Renal pelvis (tissue), 4 donors: Measurements from ENCODE around the gene CTSS. TPM values are rescaled to one million over a fixed set of nuclear protein-coding genes. Genes with fewer than 3 reads are reported as not detected.
"Not testable (repeated sequence)": the region's sequence is repeated elsewhere in the genome, so short reads cannot be mapped to it uniquely, and the experiment has no call there.

Experiments
- DNase-seq: peaks from one replicate; pipeline ENCODE4 v3.0.0-alpha.2; 2013
- polyA plus RNA-seq, 3 donors: library from polyadenylated mRNA; unstranded; fragments of 120-200 nt; gene quantifications; one replicate each; pipeline ENCODE4 v1.2.1, GENCODE V29; 2013; ENCODE audit not compliant: insufficient read length in 3 of 3

Gene CTSS
- polyA plus RNA-seq, 3 donors = 7.4 to 11.2 (median 11.0) TPM

DNA sequence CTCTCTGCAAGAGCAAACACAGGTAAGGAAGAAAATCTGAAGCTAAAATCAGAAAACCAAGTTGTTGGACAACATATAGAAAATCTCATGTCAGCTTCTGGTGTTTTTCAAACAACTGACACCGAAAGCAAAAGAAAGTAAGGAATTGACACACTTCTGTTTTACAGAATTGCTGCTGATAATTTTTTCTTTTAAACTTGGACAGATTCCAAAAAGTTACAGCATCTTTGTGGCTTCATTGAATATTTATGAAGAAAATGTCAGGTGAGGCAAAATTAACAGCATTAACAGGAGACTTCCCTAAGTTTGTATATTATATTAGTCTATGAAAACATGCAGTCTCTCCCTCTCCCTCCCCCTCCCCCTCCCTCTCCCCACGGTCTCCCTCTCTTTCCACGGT is 14.9 kb upstream of the CTSS start:
- no peak for DNase-seq

- DNase-seq = no peak
Measured at GRCh38 chr1:150778409-150778808, 12.8 kb upstream of the CTSS start.

DNA sequence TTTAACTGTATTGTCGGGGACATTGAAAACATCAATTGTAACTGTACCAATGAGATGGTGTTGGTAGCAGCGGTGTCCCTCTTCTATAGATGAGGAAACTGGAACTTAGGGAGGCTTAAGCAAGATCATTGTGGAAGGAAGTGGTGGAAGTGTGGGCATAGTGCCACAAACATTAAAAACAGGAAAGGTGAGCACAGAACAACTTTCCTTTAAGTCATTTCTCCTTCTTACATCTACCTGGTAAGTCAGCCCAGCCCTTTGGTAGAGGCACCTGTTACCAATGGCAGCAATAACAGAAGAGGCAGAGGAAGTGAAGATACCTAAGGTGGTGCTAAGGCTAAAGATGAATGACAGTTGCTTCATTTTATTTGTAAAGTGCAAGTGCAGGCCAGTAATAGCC is 12.0 kb upstream of the CTSS start:
- DNase-seq = no peak

DNA sequence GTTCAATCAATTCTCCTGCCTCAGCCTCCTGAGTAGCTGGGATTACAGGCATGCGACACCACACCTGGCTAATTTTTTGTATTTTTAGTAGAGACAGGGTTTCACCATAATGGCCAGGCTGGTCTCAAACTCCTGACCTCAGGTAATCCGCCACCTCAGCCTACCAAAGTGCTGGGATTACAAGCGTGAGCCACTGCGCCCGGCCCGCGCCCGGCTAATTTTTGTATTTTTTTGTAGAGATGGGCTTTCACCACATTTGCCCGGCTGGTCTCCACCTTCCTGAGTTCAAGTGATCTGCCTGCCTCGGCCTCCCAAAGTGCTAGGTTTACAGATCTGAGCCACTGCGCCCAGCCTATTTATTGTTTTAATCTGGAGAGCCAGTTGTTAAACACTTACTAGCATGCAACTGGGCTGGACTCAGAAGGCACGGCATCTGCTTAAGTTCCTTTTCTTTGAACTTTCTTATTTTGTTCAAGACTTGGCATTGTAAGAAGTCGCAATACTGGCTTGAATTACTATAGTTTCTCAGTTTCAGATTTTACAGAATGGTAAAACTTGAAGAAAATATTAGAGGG is 10.4 kb upstream of the CTSS start:
- not testable (repeated sequence) for DNase-seq

DNA sequence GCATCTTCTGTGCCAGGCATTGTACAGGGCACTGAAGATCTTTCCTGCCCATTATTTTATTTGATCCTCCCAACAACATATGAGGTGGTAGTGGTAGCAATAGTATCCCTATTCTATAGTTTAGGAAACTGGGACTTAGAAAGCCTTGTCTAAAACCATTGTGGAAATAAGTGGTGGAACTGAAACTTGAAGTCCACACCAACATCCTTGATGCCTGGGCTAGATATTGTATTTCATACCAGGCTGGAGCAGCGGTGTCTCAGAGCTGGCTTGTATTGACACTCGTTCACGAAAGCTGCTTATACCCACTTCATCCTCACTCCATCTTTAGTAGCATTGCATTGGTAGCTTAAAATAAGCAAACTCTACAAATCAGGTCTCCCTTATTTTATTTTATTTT is 9.7 kb upstream of the CTSS start:
- DNase-seq = no peak

- DNase-seq = no peak
Measured at GRCh38 chr1:150772326-150772725, 6.7 kb upstream of the CTSS start.

DNA sequence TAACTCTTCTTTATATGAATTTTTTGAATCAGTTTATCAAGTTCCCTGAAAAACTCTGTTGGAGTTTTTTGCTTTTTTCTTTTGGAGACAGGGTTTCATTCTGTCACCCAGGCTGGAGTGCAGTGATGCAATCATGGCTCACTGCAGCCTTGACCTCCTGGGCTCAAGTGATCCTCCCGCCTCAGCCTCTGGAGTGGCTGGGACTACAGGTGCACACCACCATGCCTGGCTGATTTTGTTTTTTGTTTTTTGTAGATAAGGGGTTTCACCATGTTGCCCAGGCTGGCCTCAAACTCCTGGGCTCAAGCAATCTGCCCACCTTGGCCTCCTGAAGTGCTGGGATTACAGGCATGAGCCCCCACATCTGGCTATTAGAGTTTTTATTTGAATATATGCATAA is 2.1 kb upstream of the CTSS start:
- DNase-seq = not testable (repeated sequence)

- not testable (repeated sequence) for DNase-seq
Measured at GRCh38 chr1:150765977-150766301, 361 bp upstream of the CTSS start.

GRCh38 chr1:150764617-150765101 is 919 bp downstream of the CTSS start:
- DNase-seq = no peak

DNA sequence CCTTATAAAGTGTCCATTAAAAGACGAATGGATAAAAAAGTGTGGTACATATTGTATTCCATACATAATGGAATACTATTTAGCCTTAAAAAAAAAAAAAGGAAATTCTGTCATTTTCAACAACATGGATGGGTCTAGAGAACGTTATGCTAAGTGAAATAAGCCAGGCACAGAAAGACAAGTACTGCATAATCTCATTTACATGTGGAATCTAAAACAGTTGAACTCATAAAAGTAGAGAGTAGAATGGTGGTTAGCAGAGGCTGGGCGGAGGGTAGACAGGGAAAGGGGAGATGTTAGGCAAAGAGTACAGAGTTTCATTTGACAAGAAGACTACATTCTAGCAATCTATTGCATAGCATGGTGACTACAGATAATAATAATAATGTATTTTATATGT is 2.6 kb downstream of the CTSS start:
- DNase-seq = no peak

DNA sequence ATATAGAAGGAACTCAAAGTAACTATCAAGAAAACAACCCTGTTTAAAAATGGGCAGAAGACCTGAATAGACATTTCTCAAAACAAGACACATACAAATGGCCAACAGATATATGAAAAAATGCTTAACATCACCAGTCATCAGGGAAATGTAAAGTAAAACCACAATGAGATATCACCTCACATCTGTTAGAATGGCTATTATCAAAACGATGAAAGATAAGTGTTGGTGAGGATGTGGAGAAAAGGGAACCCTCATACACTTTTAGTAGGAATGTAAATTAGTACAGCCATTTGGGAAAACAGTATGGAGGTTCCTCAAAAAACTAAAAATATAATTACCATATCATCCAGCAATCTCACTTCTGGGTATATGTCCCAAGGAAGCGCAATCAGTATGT is 3.0 kb downstream of the CTSS start:
- no peak for DNase-seq

DNA sequence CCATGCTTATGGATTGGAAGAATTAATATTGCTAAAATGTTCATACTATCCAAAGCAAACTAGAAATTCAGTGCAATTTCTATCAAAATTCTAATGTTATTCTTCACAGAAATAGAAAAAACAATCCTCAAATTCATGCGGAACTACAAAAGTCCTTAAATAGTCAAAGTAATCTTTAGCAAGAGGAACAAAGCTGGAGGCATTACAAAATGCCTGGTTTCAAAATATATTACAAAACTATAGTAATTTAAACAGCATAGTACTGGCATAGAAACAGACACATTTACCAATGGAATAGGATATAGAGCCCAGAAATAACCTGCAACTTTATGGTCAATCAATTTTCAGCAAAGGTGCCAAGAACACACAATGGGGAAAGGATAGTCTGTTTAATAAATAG is 3.8 kb downstream of the CTSS start:
- DNase-seq = no peak

GRCh38 chr1:150760013-150760412 is 5.6 kb downstream of the CTSS start:
- DNase-seq = no peak

GRCh38 chr1:150753416-150753815 is 12.2 kb downstream of the CTSS start:
- DNase-seq = no peak

GRCh38 chr1:150751443-150751842 is 14.1 kb downstream of the CTSS start:
- no peak for DNase-seq

GRCh38 chr1:150749720-150750311 is 15.8 kb downstream of the CTSS start:
- no peak for DNase-seq

DNA sequence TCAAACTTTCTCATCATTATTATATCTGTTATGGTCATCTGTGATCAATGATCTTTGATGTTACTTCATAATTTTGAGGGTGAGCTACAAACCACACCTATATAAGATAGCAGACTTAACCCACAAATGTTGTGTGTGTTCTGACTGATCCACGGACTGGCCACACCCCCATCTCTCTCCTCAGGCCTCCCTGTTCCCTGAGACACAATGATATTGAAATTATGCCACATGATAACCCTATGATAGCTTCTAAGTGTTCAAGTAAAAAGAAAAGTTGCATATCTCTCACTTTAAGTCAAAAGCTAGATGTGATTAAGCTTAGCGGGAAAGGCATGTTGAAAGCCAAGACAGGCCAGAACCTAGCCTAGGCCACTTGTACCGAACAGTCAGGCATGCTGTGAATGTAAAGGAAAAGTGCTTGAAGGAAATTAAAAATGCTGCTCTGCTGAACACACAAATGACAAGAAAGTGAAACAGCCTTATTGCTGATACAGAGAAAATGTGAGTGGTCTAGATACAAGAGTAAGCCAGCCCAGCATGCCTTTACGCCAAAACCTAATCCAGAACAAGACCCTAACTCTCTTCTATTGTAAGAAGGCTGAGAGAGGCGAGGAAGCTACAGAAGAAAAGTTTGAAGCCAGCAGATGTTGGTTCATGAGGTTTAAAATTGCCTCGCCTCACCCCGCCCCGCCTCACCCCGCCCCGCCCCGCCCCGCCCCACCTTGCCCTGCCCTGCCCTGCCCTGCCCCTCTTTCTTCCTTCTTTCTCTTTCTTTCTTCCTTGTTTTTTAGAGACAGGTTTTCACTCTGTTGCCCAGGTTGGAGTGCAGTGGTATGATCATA is 16.5 kb downstream of the CTSS start:
- no peak for DNase-seq

DNA sequence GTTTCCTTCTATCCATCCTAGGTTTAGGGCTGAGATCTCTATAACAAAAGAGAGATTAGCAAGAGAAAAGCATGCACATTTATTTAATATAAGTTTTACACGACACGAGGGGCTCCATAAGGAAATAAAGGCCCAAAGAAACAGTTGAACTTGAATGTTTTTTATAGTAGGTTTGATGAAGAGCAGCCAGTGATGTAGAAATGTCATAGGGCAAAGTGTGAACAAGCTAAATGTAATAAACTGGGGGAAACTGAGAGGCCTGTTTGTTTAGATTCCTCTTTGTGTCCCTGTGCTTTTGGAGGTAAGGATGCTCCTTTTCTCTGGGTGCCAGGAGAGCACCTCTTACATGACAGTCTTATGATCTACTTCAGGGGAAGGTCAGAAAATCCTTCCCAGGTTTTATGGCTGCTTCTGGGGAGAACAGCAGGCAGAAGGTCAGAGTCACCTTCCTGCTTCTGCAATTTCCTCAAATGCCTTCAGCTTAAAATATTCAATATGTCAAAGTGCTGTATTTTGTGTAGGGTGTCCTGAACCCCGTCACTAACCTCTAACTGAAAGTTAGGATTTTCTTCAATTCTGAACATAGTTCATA is 35.4 kb downstream of the CTSS start:
- DNase-seq = no peak

DNA sequence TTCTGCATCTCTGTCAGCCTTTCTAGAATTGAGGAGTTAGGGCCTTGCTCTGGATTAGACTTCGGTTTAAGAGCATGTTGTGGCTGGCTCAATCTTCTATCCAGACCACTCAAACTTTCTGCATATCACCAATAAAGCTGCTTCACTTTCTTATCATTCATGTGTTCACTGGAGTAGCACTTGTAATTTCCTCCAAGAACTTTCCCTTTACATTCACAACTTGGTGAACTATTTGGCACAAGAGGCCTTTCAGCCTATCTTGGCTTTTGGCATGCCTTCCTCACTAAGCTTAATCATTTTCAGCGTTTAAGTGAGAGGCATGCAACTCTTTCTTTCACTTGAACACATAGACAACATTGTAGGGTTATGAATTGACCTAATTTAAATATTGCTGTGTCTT is 41.2 kb downstream of the CTSS start:
- DNase-seq = no peak

GRCh38 chr1:150720703-150721102 is 44.9 kb downstream of the CTSS start, which contains the start of gene HORMAD1:
HORMAD1 (minus strand) TSS chr1:150720895; CDS start chr1:150719505, 1,390 bp downstream.
- no peak for DNase-seq

DNA sequence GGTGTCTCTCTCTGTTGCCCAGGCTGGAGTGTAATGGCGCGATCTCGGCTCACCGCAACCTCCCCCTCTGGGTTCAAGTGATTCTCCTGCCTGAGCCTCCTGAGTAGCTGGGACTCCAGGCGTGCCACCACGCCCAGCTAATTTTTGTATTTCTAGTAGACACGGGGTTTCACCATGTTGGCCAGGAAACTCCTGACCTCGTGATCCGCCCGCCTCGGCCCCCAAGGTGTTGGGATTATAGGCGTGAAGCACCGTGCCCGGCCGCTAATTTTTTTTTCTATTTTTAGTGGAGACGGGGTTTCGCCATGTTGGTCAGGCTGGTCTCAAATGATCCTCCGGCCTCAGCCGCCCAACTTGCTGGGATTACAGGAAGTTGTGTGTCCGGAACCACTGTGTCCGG is 45.5 kb downstream of the CTSS start:
- DNase-seq = no peak

DNA sequence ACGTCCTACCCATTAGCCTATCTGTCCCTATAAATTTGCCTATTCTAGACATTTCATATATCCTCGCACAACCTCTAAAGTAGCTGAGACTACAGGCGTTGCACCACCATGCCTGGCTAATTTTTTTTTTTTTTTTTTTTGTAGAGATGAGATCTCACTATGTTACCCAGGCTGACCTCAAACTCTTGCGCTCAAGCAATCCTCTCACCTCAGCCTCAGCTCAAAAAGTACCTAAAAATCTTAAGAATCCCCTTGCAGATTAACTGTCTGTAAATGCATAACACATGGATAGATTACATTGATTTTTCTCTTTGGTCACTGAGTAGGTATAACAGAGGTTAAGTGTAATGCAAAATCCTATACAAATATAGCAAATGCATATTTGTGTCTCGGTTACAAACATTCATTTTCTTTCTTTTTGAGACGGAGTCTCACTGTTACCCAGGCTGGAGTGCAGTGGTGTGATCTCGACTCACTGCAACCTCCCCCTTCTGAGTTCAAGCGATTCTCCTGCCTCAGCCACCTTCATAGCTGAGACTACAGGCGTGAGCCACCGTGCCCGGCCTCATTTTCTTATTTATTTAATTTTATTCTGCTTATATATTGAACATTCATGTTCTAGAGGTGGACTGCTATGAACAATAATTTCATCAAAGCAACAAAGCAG is 47.2 kb downstream of the CTSS start:
- DNase-seq = no peak
